ENCODE measurements around the gene CASZ1.

Gene CASZ1

DNA sequence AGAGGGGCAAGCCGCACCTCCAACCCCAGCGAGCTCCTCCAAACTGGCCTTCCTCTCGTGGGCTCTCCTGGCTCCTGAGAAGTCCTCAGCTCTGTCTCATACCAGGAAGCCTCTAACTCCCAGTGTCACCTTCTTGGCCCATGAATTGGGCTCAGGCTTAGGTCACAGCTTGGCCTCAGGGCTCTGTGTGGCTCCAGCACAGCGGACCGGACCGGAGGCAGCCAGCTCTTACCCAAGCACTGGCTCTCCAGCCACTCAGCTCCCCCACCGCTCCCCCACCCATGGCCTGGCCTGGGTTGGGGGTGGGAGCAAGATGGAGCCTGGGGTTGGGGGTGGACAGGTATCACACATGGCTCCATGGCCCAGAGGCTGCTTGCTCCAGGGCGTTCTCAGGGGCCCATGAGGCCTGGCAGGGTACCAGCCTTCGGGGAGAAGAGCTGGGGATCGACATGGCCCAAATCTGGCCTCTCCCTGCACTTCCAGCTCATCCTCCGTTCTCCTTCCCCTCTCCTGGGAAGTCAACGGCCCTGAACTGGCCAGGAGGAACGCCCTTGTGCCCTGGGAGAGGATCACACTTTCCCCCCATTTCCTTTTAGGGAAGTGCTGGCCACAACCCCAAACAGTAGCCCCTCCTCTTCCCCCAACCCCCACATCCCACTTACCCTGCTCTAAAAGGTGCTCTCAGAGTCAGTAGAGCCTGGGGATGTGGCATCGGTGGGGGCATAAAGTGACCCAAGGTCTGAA is 97.5 kb downstream of the CASZ1 start:
- no peak for FAIRE-seq

DNA sequence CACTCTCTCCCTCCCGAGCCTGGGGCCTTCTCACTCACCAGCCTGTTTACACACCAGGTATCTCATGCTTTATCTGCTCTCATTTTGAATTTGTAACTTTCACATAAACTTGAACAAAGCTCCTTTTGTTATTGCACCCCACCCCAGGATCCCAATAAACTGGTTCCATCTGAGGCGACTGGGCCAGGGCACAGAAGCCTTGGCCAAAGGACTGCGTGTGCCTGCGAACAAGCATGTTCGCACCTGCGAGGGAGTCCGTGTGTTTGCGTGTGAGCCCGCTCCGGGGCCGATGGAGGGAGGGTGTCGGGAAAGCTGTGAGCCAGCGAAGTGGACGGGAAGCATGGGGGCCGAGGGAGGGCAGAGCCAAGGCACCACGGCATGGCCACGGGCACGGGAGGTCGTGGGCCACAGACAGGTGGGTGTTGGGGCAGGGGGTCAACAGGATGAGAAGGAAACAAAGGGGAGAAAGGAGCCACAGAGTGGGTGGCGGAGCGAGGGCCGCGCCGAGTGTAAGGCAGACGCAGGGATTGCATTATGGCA is 98.8 kb downstream of the CASZ1 start:
- no peak for FAIRE-seq

DNA sequence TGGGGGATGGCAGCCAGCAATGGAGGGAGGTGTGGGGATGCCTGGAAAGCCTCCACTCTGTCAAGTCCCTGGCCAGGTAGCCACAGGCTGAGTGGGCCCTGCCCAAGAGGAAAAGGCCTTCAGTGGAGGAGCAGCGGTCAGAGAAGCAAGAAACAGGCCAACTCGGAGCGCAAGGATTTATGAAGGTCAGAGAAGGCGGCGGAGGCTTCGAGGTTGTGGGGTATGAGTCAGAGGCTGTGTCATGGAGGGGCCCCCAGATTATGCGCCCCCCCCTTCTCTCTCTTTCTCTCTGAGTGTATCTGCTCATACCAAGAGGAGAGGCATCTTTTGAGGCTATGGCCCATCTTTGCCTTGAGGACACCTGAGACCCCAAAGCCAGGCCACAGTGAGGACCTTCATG is 99.5 kb downstream of the CASZ1 start:
- FAIRE-seq, result no peak

DNA sequence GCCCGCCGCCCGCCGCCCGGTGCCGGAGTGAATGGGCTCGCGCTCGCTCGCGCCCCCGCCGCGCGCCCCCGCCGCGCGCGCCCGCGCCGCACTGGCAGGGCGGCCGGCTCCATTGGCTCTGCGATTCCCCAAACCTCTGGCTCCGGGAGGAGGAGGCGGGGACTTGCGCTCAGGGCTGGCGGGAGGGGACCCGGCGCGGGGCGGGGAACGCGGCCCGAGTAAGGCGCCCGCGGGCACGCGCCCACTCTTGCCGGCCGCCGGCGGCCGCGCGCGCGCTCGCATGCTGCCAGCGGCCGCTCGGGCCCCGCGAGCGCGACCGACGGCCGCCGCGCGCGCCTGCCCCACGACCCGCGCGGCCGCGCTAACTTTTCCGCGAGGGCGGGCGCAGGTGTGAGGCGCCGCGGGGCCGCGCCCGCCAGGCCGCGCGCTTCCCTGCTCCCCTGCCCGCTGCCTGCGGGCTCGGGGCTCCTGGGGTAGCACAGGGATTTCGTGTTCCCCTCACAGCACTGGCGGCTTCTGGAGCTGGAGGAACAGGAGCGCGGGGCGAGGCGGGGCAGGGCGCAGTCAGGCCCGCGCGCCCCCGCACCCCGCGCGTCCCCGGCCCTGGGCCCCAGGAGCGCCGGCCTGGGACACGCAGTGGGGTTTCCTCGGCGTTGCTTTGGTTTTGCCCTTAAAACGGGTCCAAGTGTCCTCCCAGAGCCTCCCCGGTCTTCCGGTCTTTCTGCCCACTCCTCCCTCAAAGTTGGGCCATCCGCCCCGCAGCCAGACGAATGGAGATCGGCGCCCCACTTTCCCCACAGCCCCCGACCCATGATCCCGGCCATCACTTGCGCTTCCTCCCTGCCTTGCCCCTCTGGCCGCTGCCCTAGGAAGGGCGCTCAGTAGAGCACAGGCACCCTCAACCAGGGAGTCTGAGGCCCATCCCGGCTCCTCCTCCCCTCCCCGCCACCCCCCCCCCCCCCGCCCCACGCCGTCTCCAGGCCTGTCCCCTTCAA is 101.5 kb downstream of the CASZ1 start:
- no peak for FAIRE-seq

DNA sequence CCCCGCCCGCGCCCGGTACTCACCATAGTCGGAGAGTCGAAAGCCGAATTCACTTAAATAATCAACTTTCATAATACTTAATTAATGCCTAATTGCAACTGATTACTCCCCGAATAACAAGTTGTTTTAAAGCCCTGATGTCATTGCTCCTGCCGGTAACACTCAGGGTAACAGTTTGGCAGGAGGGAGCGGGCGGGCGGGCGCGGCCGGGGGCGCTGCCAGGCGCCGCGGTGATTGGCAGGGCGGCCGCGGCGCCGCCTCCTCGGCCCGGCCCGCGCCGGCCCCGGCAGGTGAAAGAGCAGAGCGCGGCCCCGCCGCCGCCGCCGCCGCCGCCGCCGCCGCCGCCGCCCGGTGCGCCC is 102.2 kb downstream of the CASZ1 start:
- FAIRE-seq, result no peak

DNA sequence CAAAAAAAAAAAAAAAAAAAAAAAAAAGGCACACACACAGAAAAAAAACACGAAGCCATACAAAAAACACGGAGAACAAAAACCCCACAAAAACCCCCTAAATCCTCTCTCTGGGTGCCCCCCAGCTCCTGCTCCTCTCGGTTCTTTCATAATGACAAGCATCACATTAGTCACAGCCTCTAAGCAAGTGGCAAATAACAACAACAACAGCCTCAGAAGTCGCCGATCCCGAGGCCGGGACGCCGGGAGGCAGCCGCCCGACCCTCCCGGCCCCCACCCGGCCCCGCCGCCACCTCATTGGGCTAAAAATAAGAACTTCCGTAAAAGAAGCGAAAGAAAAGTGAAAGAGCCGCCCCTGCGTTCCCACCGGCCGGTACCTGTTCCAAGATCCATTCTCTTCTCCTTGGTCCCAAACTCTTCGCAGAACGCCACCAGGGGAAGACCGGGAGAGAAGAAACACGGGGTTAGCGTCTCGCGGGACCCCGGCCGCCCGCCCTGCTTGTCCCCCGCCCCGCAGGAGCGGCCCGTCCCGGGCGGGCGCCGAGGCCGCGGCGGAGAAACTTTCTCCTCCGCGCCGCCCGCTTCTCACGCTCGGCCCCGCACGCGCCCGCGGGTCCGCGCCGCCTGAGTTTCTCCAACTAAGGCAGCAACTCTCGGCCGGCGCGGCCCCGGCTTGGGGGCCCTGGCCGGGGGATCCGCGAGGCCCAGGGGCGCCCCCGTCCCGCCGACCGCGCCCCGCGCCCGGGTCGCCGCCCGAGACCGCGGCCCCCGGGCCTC is 102.8 kb downstream of the CASZ1 start:
- no peak for FAIRE-seq

DNA sequence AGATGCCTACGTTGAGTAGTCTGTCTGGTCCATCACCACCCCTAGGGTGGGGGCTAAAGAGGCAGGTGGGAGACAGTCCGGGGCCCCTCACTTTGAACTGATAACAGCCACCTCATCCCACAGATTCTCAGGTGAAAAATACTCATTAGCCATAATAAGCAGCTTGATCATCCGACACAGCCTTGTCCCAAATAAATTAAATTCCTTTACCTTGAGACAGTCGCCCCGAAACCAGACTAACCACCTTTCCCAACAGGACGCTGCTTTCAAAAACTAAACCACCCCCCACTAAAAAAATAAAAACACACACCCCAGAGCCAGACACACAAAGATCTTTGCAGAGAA is 103.3 kb downstream of the CASZ1 start:
- no peak for FAIRE-seq

DNA sequence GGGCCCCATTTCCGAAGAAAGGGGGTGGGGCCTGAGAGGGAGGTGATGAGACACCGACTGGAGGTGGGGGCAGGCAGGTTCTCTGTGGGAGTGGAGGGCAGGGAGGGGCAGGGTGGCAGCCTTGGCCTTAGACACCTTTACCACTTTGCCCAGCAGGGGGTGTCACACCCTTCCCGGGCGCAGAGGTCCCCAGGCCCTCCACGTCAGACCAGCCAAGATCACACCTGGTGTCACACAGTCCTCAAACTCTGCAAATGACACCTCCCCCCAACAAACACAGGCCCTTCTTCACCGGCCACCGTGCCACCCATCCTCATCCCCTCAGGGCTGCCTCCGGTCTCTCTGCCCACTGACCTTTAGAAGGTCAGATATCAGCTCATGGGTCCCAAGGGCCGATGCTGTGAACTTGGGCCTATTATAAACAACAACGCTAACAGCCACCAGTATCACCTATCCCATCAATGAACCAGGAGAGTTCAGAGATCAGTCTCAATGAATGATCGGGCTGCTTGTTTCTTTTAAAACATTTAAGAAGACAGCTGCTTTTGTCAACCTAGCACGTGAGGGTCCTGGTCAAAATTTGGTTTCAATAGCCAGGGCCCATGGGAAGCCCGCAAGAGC is 103.9 kb downstream of the CASZ1 start:
- FAIRE-seq, result no peak

DNA sequence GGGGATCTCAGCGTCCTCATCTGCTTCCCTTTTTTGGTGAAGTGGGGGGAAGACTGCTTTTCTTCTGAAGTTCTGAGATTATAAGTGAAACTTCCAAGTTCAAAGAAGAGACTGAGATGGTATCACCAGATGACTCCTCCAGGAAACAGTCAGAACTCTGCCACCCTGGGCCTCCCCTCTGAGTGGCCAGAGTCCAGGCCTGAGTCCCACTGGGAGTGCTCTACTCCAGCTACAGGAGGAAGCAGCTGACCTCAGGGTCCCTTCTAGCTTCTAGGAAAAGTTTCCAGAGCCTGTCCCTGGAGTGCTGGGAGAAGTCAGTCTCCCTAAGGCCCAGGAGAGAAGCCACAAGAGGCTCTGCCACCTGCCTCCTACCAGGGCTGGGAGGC is 104.7 kb downstream of the CASZ1 start:
- FAIRE-seq, result no peak

DNA sequence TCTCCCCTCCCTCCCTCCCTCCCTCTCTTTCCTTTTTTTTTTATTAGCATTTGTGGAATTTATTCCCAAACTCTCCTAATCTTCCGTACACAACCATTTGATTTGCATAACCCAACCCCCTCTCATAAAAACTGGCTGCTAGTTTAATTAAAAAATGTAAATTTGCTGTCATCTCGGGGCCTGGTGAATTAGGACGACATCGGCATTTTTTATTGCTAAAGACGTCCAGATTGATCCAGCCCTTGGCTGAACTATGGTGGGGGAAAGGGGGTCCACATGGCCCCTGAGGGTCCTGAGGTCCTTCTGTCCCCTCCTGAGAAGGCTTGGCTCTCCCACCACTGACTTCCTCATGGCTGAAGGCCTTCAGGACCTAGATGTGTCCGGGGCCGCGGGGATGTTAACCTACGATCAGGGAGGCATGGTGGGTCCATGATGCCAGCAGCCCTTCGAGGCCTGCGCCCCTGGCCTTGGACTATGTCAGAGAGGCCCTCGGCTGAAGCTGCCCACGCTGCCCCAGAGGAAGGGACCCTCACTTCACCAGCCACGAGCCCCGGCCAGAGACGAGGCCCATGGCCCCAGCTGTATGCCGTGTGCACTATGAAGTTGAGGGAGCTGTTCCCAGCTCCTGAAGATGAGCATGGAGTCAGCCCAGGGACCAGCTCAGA is 105.2 kb downstream of the CASZ1 start:
- no peak for FAIRE-seq

DNA sequence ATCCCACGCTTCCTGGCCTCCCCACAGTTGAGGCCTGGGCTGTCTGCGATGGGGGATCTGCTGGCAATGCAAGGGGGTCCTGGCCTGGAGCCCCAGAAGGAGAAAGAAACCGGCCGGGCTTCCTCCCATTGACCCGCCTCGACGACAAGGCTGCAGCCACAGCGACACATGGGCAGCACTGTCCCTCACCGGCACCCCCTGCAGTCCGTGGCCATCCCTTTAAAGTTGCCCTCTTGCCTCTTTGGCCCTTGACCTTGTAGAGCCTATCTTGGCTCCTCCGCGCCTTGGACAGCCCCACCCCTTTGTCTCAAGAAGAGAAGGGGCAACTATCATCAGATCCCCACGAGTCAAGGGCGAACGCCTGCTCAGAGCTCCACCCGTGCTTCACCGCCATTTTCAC is 106.0 kb downstream of the CASZ1 start:
- FAIRE-seq, result no peak

DNA sequence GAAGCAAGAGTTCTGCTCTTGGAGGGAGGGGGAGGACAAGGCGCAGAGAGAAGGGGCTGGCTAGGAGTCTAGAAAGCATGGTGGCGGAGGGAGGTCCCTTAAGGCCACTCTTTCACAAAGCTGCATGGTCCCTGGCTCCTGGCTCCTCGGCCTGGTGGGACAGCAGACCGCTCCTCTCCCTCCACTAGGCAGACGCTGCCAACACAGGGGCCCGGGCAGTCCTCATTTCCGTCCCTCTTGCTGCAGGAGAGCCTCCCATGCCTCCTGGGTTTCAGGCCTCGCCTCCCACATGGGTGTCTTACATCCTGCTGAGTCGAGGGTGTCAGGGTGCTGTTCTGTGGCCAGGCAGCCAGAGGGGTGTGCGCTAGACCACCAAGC is 108.0 kb downstream of the CASZ1 start:
- FAIRE-seq, result no peak

DNA sequence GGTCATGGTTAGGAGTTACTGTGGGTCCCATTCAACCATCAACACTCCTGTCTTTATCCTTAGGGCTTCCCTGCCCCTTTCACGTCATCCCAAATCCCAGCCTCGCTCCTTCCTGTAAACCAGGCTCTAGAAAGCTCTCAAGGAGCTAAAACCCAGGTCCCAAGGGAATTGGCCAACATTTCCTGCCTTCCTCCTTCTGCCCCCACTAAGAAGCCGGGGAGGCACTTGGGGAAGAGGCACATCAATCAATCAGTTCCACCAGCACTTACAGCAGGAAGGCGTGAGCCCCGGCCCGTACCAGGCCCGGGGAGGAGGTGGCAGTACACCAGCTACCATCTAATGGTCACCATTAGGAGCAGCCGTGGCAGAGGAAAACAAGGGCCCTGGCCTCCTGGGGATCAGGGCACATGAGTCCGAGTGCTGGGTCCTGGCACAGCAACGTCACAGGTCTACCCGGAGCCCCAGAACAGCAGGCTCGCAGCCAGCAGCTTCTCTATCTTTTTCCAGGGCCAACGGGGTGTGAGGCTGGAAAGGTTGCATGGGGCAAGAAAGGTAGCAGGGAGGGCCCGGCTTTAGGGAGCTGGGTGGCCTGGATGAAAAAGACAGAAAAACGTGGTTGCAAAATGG is 108.6 kb downstream of the CASZ1 start:
- no peak for FAIRE-seq

DNA sequence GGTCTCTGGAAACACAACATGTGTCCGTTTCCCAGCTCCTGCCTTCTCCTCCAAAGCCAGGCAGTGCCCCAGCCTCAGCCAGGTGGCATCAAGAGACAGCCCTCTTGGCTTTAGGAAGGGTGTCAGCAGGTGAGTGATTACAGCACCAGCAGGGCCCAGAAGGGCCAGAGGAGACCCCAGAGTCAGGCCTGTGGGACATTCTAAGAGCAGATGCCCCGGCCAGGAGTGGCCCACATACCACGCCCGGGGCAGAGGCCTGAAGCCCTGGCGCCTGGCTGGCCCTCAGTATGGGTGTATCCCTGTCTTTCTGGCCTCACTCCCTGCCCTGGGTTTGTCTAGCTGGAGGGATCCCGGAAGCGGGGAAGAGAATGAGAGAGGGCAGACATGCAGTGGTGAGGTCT is 109.2 kb downstream of the CASZ1 start:
- FAIRE-seq, result no peak

DNA sequence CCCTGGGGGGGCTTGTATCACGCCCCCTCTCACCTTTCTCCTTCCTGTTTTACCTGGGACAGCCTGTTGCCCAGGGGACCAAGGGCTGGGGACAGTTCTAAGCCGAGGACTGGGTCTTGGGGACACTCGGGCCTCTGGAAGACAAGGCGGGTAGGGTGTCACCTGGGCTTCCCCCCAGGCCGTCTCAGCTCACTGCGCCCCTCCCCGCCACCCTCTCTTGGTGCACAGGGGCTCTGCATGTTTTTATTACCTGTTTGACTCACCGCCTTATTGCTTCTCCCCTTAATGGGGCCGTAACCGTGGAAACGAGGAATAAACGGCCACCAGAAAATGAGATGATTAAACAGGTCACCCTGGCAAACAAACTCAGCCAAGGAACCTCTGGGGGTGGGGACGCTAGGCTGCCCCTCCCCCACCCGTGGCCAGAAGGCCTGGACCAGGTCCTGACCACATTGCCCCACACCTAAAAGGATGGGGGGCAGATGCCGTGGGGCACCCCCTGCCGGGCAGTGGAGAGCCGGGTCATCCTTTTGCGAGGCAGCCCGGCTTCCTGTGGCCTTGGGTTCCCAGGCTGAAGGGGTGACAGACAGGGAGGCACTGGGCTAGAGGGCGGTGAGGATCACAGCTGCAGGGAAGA is 109.9 kb downstream of the CASZ1 start:
- FAIRE-seq, result no peak

DNA sequence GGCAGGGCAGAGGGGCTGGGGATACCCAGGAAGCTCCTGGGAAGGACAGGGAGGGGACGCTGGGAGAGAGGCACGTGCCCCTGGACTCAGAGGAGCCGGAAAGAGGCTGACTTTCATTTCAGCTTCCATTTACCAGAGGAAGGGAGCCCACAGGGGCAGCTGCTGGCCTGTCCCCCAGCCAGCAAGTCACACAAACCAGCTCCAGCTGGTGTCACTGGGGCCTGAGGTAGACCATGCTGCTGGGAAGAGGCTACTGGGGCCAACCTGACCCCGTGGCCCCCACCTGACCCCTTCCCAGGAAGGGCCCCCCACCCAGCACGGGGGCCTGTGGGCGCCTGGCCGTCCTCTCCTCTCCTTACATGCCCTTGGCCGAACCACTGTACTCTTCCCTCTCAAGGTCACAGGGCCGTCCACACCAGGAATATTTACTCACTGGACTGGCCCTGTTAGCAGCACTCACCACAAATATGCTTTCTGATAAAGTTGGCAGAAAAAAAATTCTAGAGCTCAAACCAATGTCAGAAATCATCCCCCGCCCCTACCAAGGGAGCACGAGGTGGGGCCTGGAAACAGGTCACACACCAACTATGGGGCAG is 110.5 kb downstream of the CASZ1 start:
- no peak for FAIRE-seq

DNA sequence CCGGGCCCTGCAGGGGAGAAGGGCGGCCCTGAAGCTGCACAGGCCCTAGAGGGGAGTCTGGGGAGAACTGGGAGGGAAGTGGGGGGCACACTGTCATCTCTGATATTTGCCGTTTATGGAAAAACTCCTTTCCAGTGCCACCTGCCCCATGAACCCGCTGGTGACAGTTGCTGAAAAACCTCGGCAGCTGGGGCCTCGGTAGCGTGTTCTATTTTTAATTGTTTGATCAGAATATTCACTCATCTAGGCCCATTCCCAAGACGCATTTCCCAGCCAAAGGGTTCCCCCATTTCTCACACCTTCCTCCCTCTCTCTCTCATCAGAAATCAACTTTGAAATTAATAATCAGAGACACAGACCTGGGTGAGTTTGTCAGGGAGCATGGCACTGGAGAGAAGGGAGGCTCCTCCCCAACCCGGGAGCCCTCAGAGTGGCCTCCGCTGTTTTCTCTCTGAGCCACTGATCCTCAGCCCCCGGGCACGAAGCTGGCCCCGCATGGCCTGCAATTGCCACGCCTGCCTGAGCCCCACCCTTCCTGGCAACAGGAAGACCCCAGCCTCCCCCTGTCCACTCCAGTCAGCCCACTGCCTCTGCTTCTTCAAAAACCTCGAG is 111.1 kb downstream of the CASZ1 start:
- FAIRE-seq, result no peak

DNA sequence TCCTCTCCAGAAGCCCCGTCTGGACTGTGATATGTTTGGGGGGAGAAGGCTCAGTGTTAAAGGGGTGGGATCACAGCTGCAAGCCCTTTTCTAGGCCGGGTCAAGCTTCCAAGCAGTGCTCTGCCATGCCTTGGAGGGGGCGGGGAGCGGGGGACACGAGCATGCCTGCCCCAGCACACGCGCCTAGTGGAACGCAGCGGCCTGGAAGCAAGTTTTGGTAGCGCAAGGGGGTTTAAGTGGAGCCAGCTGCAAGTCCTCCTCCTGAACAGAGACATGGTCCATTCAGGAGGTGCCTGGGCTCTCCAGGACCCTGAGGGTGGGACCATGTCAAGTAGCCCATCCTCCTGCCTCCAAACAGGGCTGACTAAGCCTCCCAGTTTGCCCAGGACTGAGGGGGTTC is 112.2 kb downstream of the CASZ1 start:
- no peak for FAIRE-seq

DNA sequence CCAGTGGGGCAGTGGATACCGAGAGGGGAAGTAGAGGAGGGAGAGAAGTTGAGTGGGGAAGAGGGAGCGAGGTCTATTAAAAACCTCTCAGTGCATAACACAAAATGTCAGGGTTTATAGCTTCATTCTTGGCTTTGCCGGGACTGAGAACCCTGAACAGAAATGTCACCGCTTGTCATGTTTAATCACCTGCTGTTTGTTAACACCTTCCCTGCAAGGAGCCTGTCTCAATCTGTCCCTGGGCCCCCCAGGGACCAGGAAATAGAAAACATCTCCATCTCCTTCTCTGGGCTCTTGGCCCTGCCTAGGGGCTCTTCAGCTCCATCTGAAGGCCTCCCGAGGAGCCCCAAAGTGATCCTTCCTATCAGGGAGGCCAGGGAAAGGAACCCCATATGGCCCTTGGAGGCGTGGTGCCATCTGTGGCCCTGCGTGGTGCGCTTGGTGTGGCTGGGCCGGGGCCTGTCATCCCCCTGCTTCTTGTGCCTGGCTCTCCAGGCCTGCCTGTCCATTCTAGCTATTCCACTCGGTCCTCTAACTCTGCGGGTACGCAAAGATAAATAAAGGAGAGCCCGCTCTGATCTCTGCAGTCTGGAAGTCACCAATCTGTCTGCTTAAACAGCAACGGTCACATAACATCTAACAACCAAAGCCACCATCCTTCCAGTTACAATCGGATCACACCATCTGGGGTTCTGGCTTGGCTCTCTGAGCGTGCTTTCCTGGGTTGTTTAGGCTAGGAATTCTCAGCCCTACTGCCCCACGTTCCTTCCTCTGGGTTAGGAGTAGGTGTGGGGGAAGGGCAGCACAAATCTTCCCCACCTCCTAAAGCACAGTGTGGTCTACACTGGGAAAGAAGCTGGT is 113.8 kb downstream of the CASZ1 start:
- no peak for FAIRE-seq

DNA sequence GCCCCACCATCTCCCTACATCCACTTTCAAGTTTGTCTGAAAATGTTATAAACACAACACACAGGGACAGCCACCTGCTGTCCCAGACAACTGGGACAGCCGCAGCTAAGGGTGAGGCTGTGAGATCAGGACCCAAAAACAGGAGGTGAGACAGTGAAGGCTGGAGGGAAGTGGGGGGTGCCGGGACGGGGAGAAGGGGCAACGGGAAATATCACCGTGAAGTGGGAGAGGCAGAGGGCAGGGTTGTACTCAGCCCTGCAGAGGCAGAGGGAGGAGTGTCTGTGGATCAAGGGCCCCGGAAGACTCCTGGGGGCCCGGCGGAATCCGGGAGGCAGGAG is 114.4 kb downstream of the CASZ1 start:
- FAIRE-seq, result no peak
